GM15510 (cell line): ENCODE data around the gene PATZ1.

Source experiments
- POLR2A ChIP-seq: IDR thresholded peaks from 3 replicates; pipeline ENCODE4 v1.6.1; 2011; ENCODE audit warnings: borderline replicate concordance; ENCODE audit not compliant: insufficient read length; ENCODE audit errors: extremely low read depth

PATZ1 gene, protein sequence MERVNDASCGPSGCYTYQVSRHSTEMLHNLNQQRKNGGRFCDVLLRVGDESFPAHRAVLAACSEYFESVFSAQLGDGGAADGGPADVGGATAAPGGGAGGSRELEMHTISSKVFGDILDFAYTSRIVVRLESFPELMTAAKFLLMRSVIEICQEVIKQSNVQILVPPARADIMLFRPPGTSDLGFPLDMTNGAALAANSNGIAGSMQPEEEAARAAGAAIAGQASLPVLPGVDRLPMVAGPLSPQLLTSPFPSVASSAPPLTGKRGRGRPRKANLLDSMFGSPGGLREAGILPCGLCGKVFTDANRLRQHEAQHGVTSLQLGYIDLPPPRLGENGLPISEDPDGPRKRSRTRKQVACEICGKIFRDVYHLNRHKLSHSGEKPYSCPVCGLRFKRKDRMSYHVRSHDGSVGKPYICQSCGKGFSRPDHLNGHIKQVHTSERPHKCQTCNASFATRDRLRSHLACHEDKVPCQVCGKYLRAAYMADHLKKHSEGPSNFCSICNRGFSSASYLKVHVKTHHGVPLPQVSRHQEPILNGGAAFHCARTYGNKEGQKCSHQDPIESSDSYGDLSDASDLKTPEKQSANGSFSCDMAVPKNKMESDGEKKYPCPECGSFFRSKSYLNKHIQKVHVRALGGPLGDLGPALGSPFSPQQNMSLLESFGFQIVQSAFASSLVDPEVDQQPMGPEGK

GRCh38 chr22:31346255-31346732, at the start of gene PATZ1:
TSS of gene PATZ1 (minus strand) at chr22:31346346. CDS start at chr22:31345602, 744 bp downstream.
- peak; percentile 63 for TF ChIP-seq POLR2A

- no peak for TF ChIP-seq POLR2A
Measured at GRCh38 chr22:31394326-31394725, 48.2 kb upstream of the PATZ1 start.

DNA sequence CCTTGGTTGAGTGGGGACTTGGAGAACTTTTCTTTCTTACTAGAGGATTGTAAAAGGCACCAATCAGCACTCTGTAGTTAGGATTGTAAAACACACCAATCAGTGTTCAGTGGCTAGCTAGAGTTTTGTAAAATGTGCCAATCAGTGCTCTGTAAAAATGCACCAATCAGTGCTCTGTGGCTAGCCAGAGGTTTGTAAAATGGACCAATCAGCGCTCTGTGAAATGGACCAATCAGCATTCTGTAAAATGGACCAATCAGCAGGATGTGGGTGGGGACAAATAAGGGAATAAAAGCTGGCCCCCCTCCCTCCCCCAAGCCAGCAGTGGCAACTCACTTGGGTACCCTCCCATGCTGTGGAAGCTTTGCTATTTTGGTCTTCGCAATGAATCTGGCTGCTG, 47.7 kb upstream of the PATZ1 start:
- TF ChIP-seq POLR2A = no peak

DNA sequence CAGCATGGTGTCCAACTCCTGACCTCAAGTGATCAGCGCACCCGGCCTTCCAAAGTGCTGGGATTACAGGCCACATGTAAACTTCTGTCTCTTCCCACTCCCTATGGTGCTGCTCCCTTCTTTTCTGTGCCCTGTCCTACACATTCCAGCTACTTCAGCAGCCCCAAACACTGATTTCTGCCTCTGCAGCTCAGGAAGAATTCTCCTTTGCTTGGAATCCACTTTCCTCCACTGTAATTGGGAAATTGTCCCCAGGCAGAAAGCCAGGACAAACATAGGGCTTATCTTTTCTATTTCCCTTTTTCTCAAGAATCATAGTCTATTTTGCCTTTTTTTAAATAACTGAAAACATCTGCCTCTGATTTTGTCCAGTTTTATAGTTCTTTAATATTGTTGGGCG, 32.0 kb upstream of the PATZ1 start:
- TF ChIP-seq POLR2A = no peak

DNA sequence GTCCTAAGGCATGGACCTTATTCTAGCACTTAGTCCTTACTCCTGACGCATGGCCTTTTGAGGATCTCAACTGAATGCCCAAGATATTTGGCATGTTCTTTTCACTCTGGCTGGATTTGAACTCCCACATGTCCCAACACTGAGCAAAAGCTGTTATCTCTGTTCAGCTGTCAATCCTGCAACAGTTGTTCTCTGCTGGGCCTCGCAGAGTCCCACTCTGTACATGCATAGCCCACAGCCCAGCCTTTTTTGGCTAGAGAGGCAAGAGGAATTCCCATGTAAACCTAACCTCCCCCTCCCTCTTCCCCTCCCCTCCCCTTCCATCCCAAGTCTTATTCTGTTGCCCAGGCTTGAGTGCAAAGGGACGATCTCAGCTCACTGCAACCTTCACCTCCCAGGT, 31.5 kb upstream of the PATZ1 start:
- TF ChIP-seq POLR2A = no peak

- no peak for TF ChIP-seq POLR2A
Measured at GRCh38 chr22:31367426-31367825, 21.3 kb upstream of the PATZ1 start.

DNA sequence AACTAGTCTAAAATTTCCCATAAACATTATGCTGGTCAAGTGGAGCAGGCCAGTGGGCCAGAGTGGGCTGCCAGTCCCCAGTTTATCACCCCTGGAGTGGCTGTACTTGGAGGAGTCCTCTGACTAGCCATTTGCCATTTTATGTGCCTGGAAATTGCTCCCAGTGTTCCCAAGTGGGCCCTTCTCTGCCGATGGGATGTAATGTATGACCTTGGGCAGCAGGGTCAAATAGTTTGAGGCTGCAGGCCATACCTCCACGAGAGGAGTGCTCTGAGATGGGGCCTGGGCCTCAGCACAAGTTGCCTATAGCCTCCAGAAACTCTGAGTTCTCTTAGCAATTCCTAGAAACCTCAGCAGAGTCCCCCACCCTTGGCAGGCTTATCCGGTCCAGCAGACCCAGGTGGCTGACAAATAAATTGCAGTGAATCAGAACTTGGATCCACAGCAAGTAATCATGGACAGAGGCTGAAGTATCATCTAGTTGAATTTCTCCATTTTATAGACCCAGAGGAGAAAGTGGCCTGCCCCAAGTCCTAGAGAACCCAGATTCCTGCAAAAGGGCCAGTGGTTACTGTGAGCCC, 17.8 kb upstream of the PATZ1 start:
- no peak for TF ChIP-seq POLR2A

GRCh38 chr22:31361743-31362142, 15.6 kb upstream of the PATZ1 start:
- no peak for TF ChIP-seq POLR2A

DNA sequence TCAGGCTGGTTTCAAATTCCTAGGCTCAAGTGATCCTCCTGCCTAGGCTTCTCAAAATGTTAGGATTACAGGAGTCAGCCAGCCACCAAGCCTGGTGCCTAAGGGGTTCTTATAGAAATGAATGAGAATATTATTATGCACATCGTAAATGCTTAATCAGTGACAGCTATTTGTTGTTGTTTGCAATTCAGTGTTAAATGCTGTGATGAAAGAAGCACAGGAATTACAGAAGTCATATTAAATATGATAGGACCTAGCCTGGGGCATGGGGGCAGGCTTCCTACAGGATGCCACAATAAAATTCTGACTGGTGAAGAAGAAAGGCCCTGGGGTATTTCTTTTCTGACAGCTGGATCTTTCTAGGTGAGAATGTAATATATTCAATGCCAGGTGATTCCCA, 13.9 kb upstream of the PATZ1 start:
- TF ChIP-seq POLR2A = no peak

DNA sequence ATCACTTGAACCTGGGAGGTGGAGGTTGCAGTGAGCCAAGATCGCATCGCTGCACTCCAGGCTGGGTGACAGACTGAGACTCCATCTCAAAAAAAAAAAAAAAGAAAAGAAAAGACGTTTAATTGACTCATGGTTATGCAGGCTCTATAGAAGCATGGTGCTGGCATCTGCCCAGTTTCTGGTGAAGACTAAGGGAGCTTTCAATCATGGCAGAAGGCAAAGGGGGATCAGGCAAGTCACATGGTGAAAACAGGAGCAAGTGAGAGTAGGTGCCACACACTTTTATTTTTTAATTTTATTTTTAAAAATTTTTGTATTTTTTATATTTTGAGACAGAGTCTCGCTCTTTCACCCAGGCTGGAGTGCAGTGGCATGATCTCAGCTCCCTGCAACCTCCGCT, 8.4 kb upstream of the PATZ1 start:
- no peak for TF ChIP-seq POLR2A

DNA sequence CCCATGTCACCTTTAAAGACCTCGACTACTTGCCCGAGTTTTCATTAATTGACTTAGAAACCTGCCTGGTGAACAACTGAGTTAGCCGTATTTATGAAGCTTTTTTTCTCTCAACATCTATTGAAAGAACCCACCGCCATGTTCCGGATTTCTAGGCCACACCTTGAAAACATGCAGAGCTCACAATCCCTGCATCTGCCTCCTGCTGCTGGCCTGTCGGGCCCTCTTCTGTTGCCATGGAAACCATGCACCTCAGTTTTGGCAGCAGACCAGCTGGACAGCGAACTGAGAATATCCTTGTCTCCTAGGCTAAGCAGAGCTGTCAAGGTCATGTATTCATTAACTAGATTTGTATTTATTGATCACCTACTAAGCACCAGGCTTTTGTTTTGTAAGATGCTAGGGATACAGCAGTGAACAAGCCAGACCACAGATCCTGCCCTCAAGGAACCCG, 4.3 kb upstream of the PATZ1 start:
- no peak for TF ChIP-seq POLR2A

DNA sequence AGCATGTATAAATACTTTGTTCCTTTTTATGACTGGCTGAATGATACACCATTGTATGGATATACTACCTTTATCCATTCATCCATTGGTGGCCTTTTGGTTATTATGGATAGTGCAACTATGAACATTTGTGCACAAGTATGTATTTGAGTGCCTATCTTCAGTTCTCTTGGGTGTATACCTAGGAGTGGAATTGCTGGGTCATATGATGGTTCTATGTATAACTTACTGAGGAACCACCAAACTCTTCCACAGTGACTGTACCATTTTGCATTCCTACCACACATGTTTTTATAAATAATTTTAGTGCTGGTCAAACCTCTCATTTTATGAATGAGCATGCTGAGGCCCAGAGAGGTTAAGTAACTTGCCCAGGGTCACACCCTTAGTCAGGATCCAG, 3.8 kb upstream of the PATZ1 start:
- no peak for TF ChIP-seq POLR2A

- no peak for TF ChIP-seq POLR2A
Measured at GRCh38 chr22:31348766-31349165, 2.6 kb upstream of the PATZ1 start.

DNA sequence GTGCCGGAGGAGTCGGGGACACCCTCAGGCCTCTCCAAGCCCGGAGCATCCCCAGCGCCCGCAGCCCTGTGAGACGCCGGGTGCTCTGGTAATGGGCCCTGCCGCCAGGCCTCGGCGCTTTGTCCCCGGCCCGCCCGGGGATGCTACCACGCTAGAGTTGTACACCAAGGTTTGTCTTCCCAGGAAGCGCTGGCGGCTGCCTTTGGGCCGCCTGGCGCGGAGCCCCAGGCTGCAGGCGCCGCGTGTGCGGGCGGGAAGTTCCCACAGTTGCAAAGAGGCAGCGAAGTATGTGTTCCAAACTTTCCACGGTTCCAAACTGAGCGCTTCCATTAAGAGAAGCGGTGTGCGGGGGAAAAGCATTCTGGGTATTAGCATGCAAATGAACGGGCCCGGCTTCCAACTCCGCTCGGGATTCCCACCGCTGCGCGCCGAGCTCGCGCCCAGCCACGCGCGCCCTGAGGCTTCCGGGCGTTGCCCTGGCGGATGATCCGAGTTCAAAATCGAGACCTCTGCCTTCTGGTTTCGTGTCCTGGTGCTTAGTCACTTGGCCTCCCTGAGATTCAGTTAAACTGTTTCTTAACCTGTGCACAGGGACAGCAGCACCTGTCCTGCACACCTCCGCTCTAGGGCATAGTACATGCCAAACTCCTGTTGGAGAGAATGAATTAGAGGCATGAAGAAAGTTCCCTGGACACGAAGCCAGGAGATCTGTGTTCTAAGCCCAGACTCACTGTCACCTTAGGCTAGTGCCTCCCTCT, 1.3 kb upstream of the PATZ1 start:
- peak; percentile 49 for TF ChIP-seq POLR2A
